CD4-positive, alpha-beta T cell (primary cell): Measurements from ENCODE around the gene PPP2R2C. TPM values are rescaled to one million over a fixed set of nuclear protein-coding genes. Genes with fewer than 3 reads are reported as not detected.

ENCODE experiments used
- ATAC-seq: fragments of 200-7000 bp; cut with Tn5 transposase; one replicate; pipeline ENCODE4 v1.10.0; 2022; ENCODE audit warnings: mild to moderate bottlenecking; ENCODE audit not compliant: poor library complexity
- CTCF ChIA-PET: fragments of 350-600 bp; sonication (Branson Sonifier 250); formaldehyde crosslinking; loops from one replicate; lab custom pipeline; 2021; ENCODE audit warnings: antibody characterized with exemption, inconsistent platforms; lab: Charles Lee
- POLR2A ChIA-PET: fragments of 350-600 bp; sonication (Branson Sonifier 250); formaldehyde crosslinking; loops from one replicate; lab custom pipeline; 2021; ENCODE audit warnings: antibody characterized with exemption, inconsistent platforms; lab: Charles Lee
- DNase-seq, 14 experiments: peaks; one replicate each; pipeline ENCODE4 v3.0.0-alpha.2; 2013 to 2020; ENCODE audit warnings: mixed read lengths in 2 of 14
- H3K27ac ChIP-seq, 2 donors: one replicate each; pipeline versions ENCODE4 v1.5.1 to v1.7.0; 2013; ENCODE audit warnings: low read length in 2 of 2, low read depth in 1 of 2, mild to moderate bottlenecking in 1 of 2
- H3K27me3 ChIP-seq, 2 experiments: 1 replicate in 1 of 2; 2 replicates in 1 of 2; pipeline versions ENCODE4 v1.6.1 to v1.7.0; 2013; ENCODE audit warnings: low read length in 2 of 2, control low read depth in 1 of 2, mild to moderate bottlenecking in 1 of 2, moderate library complexity in 1 of 2; ENCODE audit not compliant: insufficient read depth in 2 of 2, control insufficient read depth in 1 of 2
- H3K36me3 ChIP-seq: one replicate; pipeline ENCODE4 v1.6.1; 2013; ENCODE audit warnings: low read length, control low read depth; ENCODE audit not compliant: insufficient read depth
- H3K4me1 ChIP-seq: one replicate; pipeline ENCODE4 v1.6.1; 2013; ENCODE audit warnings: low read length, control low read depth; ENCODE audit not compliant: insufficient read depth
- H3K4me3 ChIP-seq: one replicate; pipeline ENCODE4 v1.5.1; 2013; ENCODE audit warnings: mild to moderate bottlenecking, low read length, moderate library complexity
- H3K9me3 ChIP-seq, 2 experiments: 1 replicate in 1 of 2; 2 replicates in 1 of 2; pipeline versions ENCODE4 v1.6.1 to v1.7.0; 2013; ENCODE audit warnings: low read length in 2 of 2, mild to moderate bottlenecking in 2 of 2, control low read depth in 1 of 2, moderate library complexity in 1 of 2; ENCODE audit not compliant: control insufficient read depth in 1 of 2, insufficient read depth in 1 of 2
- H3K27ac Mint-ChIP-seq: one replicate; pipeline ENCODE4 v1.8.0; 2020; ENCODE audit warnings: mixed read lengths
- H3K27me3 Mint-ChIP-seq: one replicate; pipeline ENCODE4 v1.8.0; 2021; ENCODE audit warnings: mixed read lengths
- H3K36me3 Mint-ChIP-seq: one replicate; pipeline ENCODE4 v1.8.0; 2021; ENCODE audit warnings: low read depth, mixed read lengths
- H3K4me1 Mint-ChIP-seq: one replicate; pipeline ENCODE4 v1.8.0; 2021; ENCODE audit warnings: low read depth, mixed read lengths
- H3K4me3 Mint-ChIP-seq: one replicate; pipeline ENCODE4 v1.8.0; 2020; ENCODE audit warnings: mild to moderate bottlenecking, mixed read lengths
- H3K9me3 Mint-ChIP-seq: one replicate; pipeline ENCODE4 v1.8.0; 2020; ENCODE audit warnings: mixed read lengths
- CTCF ChIP-seq: fragments of 200-600 bp; IDR thresholded peaks from one replicate; pipeline ENCODE4 v1.8.0; 2022; ENCODE audit warnings: antibody characterized with exemption, mild to moderate bottlenecking
- intact Hi-C, 2 experiments: fragments of 100-400 bp; cut with DNase I in 1 of 2; cut with micrococcal nuclease in 1 of 2; formaldehyde crosslinking; loops; one replicate each; pipeline versions ENCODE4 v1.15.1 to v1.9.0; 2023 to 2025; cut with DNase I, micrococcal nuclease
- total RNA-seq, 174 experiments: library from RNA in 2 of 174; stranded (reverse) in 2 of 174; gene quantifications; one replicate each; pipeline ENCODE4 v1.2.3 and lab custom pipeline; 2021 to 2026

PPP2R2C gene
- total RNA-seq, 2 experiments from 2014 or later: not detected

- Histone ChIP-seq H3K27me3 (peaks cover 0 to 6% of the 10 kb centered on the region in 2 experiments), H3K9me3 (no peaks in the 10 kb centered on the region), H3K4me1 (no peaks in the 10 kb centered on the region), H3K27ac (no peak overlapping the region), H3K4me3 (no peak overlapping the region), H3K36me3 (no peaks in the 10 kb centered on the region)
- DNase-seq: no peak
- TF ChIP-seq CTCF: no peak
- Mint-ChIP-seq H3K4me3 (no peak overlapping the region), H3K27me3 (peaks cover 22% of the 10 kb centered on the region), H3K4me1 (no peaks in the 10 kb centered on the region), H3K36me3 (no peaks in the 10 kb centered on the region), H3K9me3 (no peaks in the 10 kb centered on the region), H3K27ac (no peak overlapping the region)
- no peak for ATAC-seq
- CTCF ChIA-PET: no interaction called here
- POLR2A ChIA-PET: no interaction called here
- intact Hi-C loops: no loop called here
Measured at GRCh38 chr4:6420972-6421371, 51.4 kb downstream of the PPP2R2C start.

GRCh38 chr4:6420036-6420435 lies 52.4 kb downstream of the PPP2R2C start:
- POLR2A ChIA-PET: no interaction called here
- CTCF ChIA-PET: no interaction called here
- H3K27me3 ChIP-seq: peaks cover 0 to 6% of the 10 kb centered on the region in 2 experiments
- Mint-ChIP-seq H3K27me3 (peaks cover 25% of the 10 kb centered on the region), H3K36me3 (no peaks in the 10 kb centered on the region), H3K4me1 (no peaks in the 10 kb centered on the region), H3K27ac (no peak overlapping the region), H3K4me3 (no peak overlapping the region), H3K9me3 (no peaks in the 10 kb centered on the region)
- H3K36me3 ChIP-seq: no peaks in the 10 kb centered on the region
- no peak for TF ChIP-seq CTCF
- no peak overlapping the region for H3K27ac ChIP-seq
- DNase-seq (no peak), ATAC-seq (no peak)
- H3K4me3 ChIP-seq: no peak overlapping the region
- no peaks in the 10 kb centered on the region for H3K9me3 ChIP-seq
- intact Hi-C loops: no loop called here
- no peaks in the 10 kb centered on the region for H3K4me1 ChIP-seq

GRCh38 chr4:6419452-6420028 lies 52.9 kb downstream of the PPP2R2C start:
- H3K27ac ChIP-seq: no peak overlapping the region
- TF ChIP-seq CTCF: no peak
- H3K27me3 Mint-ChIP-seq: peaks cover 24% of the 10 kb centered on the region
- no peaks in the 10 kb centered on the region for H3K36me3 ChIP-seq
- H3K27ac Mint-ChIP-seq: no peak overlapping the region
- no peaks in the 10 kb centered on the region for H3K4me1 Mint-ChIP-seq
- ChIA-PET POLR2A (no interaction called here), CTCF (no interaction called here)
- H3K4me1 ChIP-seq: no peaks in the 10 kb centered on the region
- no peaks in the 10 kb centered on the region for H3K9me3 Mint-ChIP-seq
- H3K36me3 Mint-ChIP-seq: no peaks in the 10 kb centered on the region
- ATAC-seq (no peak), DNase-seq (no peak)
- H3K4me3 Mint-ChIP-seq: no peak overlapping the region
- intact Hi-C loops: no loop called here
- no peaks in the 10 kb centered on the region for H3K9me3 ChIP-seq
- H3K27me3 ChIP-seq: peaks cover 0 to 6% of the 10 kb centered on the region in 2 experiments
- no peak overlapping the region for H3K4me3 ChIP-seq
